Activated CD8-positive, alpha-beta T cell treated with anti-CD3 and anti-CD28 coated beads, Interleukin-2, amount 10 ng/mL, durations not matched to agents 7 days and 5 days (primary cell): ENCODE results near the gene FBXL22. TPM values are rescaled to one million over a fixed set of nuclear protein-coding genes. Genes with fewer than 3 reads are reported as not detected.
"Not testable (repeated sequence)": the region's sequence is repeated elsewhere in the genome, so short reads cannot be mapped to it uniquely, and the experiment has no call there.

Experiments used
- ATAC-seq: fragments of 150-1000 bp; cut with Tn5 transposase; one replicate; pipeline ENCODE4 v1.10.0; 2021; ENCODE audit warnings: moderate library complexity
- CTCF ChIA-PET: fragments of 350-600 bp; sonication (Branson Sonifier 250); formaldehyde crosslinking; loops from one replicate; lab custom pipeline; 2021; ENCODE audit warnings: antibody characterized with exemption; lab: Charles Lee
- POLR2A ChIA-PET: fragments of 350-600 bp; sonication (Branson Sonifier 250); formaldehyde crosslinking; loops from one replicate; lab custom pipeline; 2021; ENCODE audit warnings: antibody characterized with exemption; lab: Charles Lee
- DNase-seq: peaks from one replicate; pipeline ENCODE4 v3.0.0-alpha.2; 2020
- H3K27ac Mint-ChIP-seq: one replicate; pipeline ENCODE4 v1.8.0; 2021; ENCODE audit warnings: mild to moderate bottlenecking, mixed read lengths
- H3K27me3 Mint-ChIP-seq: one replicate; pipeline ENCODE4 v1.8.0; 2021; ENCODE audit warnings: low read depth, mixed read lengths
- H3K36me3 Mint-ChIP-seq: one replicate; pipeline ENCODE4 v1.8.0; 2021; ENCODE audit warnings: low read depth, mixed read lengths
- H3K4me1 Mint-ChIP-seq: one replicate; pipeline ENCODE4 v1.8.0; 2021; ENCODE audit warnings: low read depth, mixed read lengths
- H3K4me3 Mint-ChIP-seq: one replicate; pipeline ENCODE4 v1.8.0; 2021; ENCODE audit warnings: mild to moderate bottlenecking, mixed read lengths
- H3K9me3 Mint-ChIP-seq: one replicate; pipeline ENCODE4 v1.8.0; 2022; ENCODE audit warnings: mixed read lengths; ENCODE audit not compliant: insufficient read depth
- total RNA-seq, 2 experiments: library from RNA; stranded (reverse); gene quantifications; one replicate each; pipeline ENCODE4 v1.2.3, GENCODE V29; 2021

The FBXL22 gene
- total RNA-seq, 2 experiments from 2014 or later, result 0.66 to 1.4 TPM

- DNase-seq, result peak; percentile 90
- ChIA-PET CTCF (interaction anchor here (0.6 to 7.6 kb wide), 83 partner anchors 10 to 543 kb away, joined by 3 to 132 read pairs (median 4); partner anchors contain the start of genes CIAO2A, DAPK2, FBXL22 and HERC1), POLR2A (interaction anchor here (0.7 to 2.8 kb wide), 7 partner anchors 9 to 484 kb away, joined by 3 to 15 read pairs (median 3); partner anchors contain the start of genes CIAO2A and FBXL22)
- Mint-ChIP-seq H3K27me3 (no peaks in the 10 kb centered on the region), H3K27ac (peak overlapping the region; percentile 94), H3K36me3 (peaks cover 50% of the 10 kb centered on the region), H3K4me3 (peak overlapping the region; percentile 12), H3K4me1 (peaks cover 46% of the 10 kb centered on the region), H3K9me3 (no peaks in the 10 kb centered on the region)
- peak; percentile 91 for ATAC-seq
Measured at GRCh38 chr15:63610209-63610841, 13.1 kb downstream of the FBXL22 start.

DNA sequence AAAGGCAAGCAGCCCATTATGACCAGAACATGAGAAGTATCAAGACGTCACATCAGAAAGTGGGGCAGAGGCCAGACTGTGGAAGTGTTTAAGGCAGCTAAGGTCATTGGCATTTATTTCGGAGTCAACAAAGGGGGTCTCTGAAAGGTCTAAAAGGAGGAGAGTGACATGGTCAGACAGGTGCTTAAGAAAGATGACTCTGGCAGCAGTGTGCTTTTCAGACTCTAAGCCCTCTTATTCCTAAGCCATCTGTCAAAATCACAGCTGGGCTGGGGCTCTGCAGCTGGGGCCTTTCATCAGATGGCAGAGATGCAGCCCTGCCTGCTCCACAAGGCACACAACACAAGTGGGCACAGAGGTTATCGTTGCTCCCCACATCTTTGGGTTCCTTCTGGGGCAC is 14.0 kb downstream of the FBXL22 start:
- peaks cover 37% of the 10 kb centered on the region for H3K4me1 Mint-ChIP-seq
- DNase-seq (no peak), ATAC-seq (no peak)
- H3K4me3 Mint-ChIP-seq, result no peak overlapping the region
- H3K36me3 Mint-ChIP-seq, result peaks cover 53% of the 10 kb centered on the region
- H3K9me3 Mint-ChIP-seq, result no peaks in the 10 kb centered on the region
- ChIA-PET POLR2A (interaction anchor here (1.0 to 2.8 kb wide), 2 partner anchors 10 to 430 kb away, joined by 3 to 15 read pairs; no protein-coding TSS in a partner anchor), CTCF (interaction anchor here (0.7 to 7.6 kb wide), 28 partner anchors 11 to 542 kb away, joined by 3 to 132 read pairs (median 8); partner anchors contain the start of genes CIAO2A and DAPK2)
- peak overlapping the region; percentile 94 for H3K27ac Mint-ChIP-seq
- no peaks in the 10 kb centered on the region for H3K27me3 Mint-ChIP-seq

DNA sequence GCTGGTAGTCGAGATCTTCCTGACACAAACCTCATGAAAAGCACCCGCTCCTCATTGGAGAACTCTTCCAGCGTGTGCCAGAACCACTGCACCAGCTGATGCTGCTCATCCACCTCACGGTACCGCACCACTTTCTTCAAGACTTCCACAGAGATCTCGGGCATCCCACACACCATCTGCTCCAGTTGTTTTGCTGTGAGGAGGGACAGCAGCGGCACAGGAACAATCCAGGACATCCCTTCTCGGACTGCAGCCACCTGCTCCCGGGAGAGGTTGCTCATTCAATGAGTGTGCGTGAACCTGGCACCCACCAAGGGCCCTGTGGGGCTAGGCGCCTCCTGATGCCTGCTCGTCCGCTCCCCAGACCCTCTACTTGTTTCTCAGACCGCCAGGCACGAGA is 15.1 kb downstream of the FBXL22 start:
- Mint-ChIP-seq H3K27me3 (no peaks in the 10 kb centered on the region), H3K4me3 (no peak overlapping the region), H3K27ac (no peak overlapping the region), H3K9me3 (no peaks in the 10 kb centered on the region), H3K4me1 (peaks cover 29% of the 10 kb centered on the region), H3K36me3 (peaks cover 56% of the 10 kb centered on the region)
- ChIA-PET POLR2A (interaction anchor here (0.8 kb wide), 1 partner anchor 120 kb away, joined by 3 read pairs; no protein-coding TSS in a partner anchor), CTCF (interaction anchor here (1.0 to 7.6 kb wide), 6 partner anchors 12 to 479 kb away, joined by 3 to 132 read pairs (median 8); no protein-coding TSS in a partner anchor)
- no peak for ATAC-seq
- no peak for DNase-seq

- H3K9me3 Mint-ChIP-seq, result no peaks in the 10 kb centered on the region
- H3K27me3 Mint-ChIP-seq, result no peaks in the 10 kb centered on the region
- ATAC-seq, result no peak
- H3K27ac Mint-ChIP-seq, result no peak overlapping the region
- peaks cover 6% of the 10 kb centered on the region for H3K4me1 Mint-ChIP-seq
- no peak for DNase-seq
- POLR2A ChIA-PET, result no interaction called here
- H3K4me3 Mint-ChIP-seq, result no peak overlapping the region
- CTCF ChIA-PET, result interaction anchor here (1.8 kb wide), 1 partner anchor 10 kb away, joined by 6 read pairs; no protein-coding TSS in a partner anchor
- peaks cover 54% of the 10 kb centered on the region for H3K36me3 Mint-ChIP-seq
Measured at GRCh38 chr15:63615935-63616334, 18.7 kb downstream of the FBXL22 start.

DNA sequence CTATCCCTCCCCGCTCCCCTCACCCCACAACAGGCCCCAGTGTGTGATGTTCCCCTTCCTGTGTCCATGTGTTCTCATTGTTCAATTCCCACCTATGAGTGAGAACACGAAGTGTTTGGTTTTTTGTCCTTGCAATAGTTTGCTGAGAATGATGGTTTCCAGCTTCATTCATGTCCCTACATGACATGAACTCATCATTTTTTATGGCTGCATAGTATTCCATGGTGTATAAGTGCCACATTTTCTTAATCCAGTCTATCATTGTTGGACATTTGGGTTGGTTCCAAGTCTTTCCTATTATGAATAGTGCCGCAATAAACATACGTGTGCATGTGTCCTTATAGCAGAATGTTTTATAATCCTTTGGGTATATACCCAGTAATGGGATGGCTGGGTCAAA is 20.0 kb downstream of the FBXL22 start:
- H3K4me1 Mint-ChIP-seq, H3K4me3 Mint-ChIP-seq, DNase-seq, ATAC-seq, POLR2A ChIA-PET, H3K27ac Mint-ChIP-seq, H3K9me3 Mint-ChIP-seq, CTCF ChIA-PET, H3K27me3 Mint-ChIP-seq: not testable (repeated sequence)
- peaks cover 55% of the 10 kb centered on the region for H3K36me3 Mint-ChIP-seq

DNA sequence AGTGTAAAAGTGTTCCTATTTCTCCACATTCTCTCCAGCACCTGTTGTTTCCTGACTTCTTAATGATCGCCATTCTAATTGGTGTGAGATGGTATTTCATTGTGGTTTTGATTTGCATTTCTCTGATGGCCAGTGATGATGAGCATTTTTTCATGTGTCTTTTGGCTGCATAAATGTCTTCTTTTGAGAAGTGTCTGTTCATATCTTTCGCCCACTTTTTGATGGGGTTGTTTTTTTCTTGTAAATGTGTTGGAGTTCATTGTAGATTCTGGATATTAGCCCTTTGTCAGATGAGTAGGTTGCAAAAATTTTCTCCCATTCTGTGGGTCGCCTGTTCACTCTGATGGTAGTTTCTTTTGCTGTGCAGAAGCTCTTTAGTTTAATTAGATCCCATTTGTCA is 20.4 kb downstream of the FBXL22 start:
- H3K4me3 Mint-ChIP-seq, H3K27ac Mint-ChIP-seq, H3K27me3 Mint-ChIP-seq, CTCF ChIA-PET, H3K4me1 Mint-ChIP-seq, POLR2A ChIA-PET, DNase-seq, H3K9me3 Mint-ChIP-seq, ATAC-seq: not testable (repeated sequence)
- H3K36me3 Mint-ChIP-seq, result peaks cover 56% of the 10 kb centered on the region

- H3K27ac Mint-ChIP-seq, H3K9me3 Mint-ChIP-seq, POLR2A ChIA-PET, CTCF ChIA-PET, H3K27me3 Mint-ChIP-seq, H3K4me3 Mint-ChIP-seq, DNase-seq, ATAC-seq, H3K4me1 Mint-ChIP-seq: not testable (repeated sequence)
- peaks cover 61% of the 10 kb centered on the region for H3K36me3 Mint-ChIP-seq
Measured at GRCh38 chr15:63620760-63621159, 23.6 kb downstream of the FBXL22 start.

GRCh38 chr15:63623232-63623969 is 26.2 kb downstream of the FBXL22 start:
- ChIA-PET POLR2A (no interaction called here), CTCF (interaction anchor here (0.5 to 3.8 kb wide), 4 partner anchors 8 to 45 kb away, joined by 3 to 22 read pairs (median 4); no protein-coding TSS in a partner anchor)
- ATAC-seq (no peak), DNase-seq (no peak)
- H3K27ac Mint-ChIP-seq, result no peak overlapping the region
- H3K4me1 Mint-ChIP-seq, result peaks cover 6% of the 10 kb centered on the region
- H3K9me3 Mint-ChIP-seq, result no peaks in the 10 kb centered on the region
- H3K36me3 Mint-ChIP-seq, result peaks cover 62% of the 10 kb centered on the region
- no peaks in the 10 kb centered on the region for H3K27me3 Mint-ChIP-seq
- H3K4me3 Mint-ChIP-seq, result no peak overlapping the region

GRCh38 chr15:63626955-63627354 is 29.8 kb downstream of the FBXL22 start:
- H3K27ac Mint-ChIP-seq, result no peak overlapping the region
- H3K36me3 Mint-ChIP-seq, result peaks cover 64% of the 10 kb centered on the region
- no peak overlapping the region for H3K4me3 Mint-ChIP-seq
- ChIA-PET CTCF (interaction anchor here (0.8 to 2.0 kb wide), 6 partner anchors 15 to 441 kb away, joined by 3 to 8 read pairs (median 3); no protein-coding TSS in a partner anchor), POLR2A (no interaction called here)
- no peak for ATAC-seq
- DNase-seq, result no peak
- peaks cover 6% of the 10 kb centered on the region for H3K4me1 Mint-ChIP-seq
- no peaks in the 10 kb centered on the region for H3K27me3 Mint-ChIP-seq
- no peaks in the 10 kb centered on the region for H3K9me3 Mint-ChIP-seq

GRCh38 chr15:63628123-63628822 is 31.1 kb downstream of the FBXL22 start:
- peaks cover 6% of the 10 kb centered on the region for H3K4me1 Mint-ChIP-seq
- DNase-seq (no peak), ATAC-seq (no peak)
- no peaks in the 10 kb centered on the region for H3K9me3 Mint-ChIP-seq
- ChIA-PET POLR2A (no interaction called here), CTCF (interaction anchor here (0.8 to 2.0 kb wide), 3 partner anchors 124 to 440 kb away, joined by 3 to 8 read pairs (median 6); no protein-coding TSS in a partner anchor)
- peaks cover 59% of the 10 kb centered on the region for H3K36me3 Mint-ChIP-seq
- no peak overlapping the region for H3K4me3 Mint-ChIP-seq
- no peaks in the 10 kb centered on the region for H3K27me3 Mint-ChIP-seq
- no peak overlapping the region for H3K27ac Mint-ChIP-seq

DNA sequence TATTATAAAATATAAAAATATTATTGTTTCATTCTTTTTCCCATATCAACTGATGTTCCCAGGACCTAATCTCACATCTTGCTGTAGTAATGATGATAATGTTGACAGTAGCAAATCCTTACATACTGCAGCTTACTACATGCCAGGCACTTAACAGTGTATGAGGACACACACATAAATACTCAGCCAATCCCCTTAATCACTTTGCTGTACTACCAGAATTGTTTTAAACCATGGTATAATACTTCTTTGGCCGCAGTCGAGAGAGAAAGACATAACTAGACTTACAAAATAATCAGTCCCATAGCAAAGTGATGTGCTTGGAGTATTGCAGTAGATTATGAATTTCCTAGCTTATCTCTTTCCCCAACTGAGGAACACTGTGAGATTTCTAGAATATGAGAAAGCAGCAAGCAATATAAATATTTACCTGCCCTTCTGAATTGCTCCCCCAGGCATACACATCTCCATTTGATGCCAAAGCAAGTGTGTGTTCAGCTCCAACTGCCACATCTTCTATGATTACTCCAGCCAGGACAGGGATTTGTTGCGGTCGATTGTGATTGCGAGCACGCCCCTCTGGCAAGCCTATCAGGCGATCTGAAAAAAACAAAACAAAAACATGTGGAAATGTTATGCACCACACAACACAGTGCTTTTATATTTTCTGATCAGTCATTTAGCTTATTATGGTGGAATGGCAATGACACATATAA is 33.0 kb downstream of the FBXL22 start:
- Mint-ChIP-seq H3K36me3 (peaks cover 62% of the 10 kb centered on the region), H3K27ac (peak overlapping the region; percentile 12), H3K4me3 (no peak overlapping the region), H3K4me1 (peaks cover 6% of the 10 kb centered on the region), H3K27me3 (no peaks in the 10 kb centered on the region), H3K9me3 (no peaks in the 10 kb centered on the region)
- DNase-seq, result no peak
- ATAC-seq, result no peak
- CTCF ChIA-PET, result interaction anchor here (0.6 to 1.1 kb wide), 4 partner anchors 14 to 1557 kb away, joined by 3 to 5 read pairs (median 3); no protein-coding TSS in a partner anchor
- POLR2A ChIA-PET, result no interaction called here
